HFF-Myc (cell line): ENCODE measurements around the gene RAB24.

ENCODE experiments used
- DNase-seq: peaks from one replicate; pipeline ENCODE4 v3.0.0-alpha.2; 2011; ENCODE audit warnings: low read depth; ENCODE audit errors: extremely low read depth
- H3K4me3 ChIP-seq: replicated peaks from 2 replicates; pipeline ENCODE4 v1.5.1; 2011; ENCODE audit warnings: low read depth, mild to moderate bottlenecking, control low read depth, low read length
- CTCF ChIP-seq: IDR thresholded peaks from 2 replicates; pipeline ENCODE4 v1.5.1; 2012; ENCODE audit warnings: mild to moderate bottlenecking, low read depth, low read length, control low read depth; ENCODE audit errors: missing control alignments

The RAB24 gene

GRCh38 chr5:177304392-177305119, 1.0 kb upstream of the RAB24 start:
- H3K4me3 ChIP-seq: peak overlapping the region; percentile 78
- no peak for TF ChIP-seq CTCF
- no peak for DNase-seq

DNA sequence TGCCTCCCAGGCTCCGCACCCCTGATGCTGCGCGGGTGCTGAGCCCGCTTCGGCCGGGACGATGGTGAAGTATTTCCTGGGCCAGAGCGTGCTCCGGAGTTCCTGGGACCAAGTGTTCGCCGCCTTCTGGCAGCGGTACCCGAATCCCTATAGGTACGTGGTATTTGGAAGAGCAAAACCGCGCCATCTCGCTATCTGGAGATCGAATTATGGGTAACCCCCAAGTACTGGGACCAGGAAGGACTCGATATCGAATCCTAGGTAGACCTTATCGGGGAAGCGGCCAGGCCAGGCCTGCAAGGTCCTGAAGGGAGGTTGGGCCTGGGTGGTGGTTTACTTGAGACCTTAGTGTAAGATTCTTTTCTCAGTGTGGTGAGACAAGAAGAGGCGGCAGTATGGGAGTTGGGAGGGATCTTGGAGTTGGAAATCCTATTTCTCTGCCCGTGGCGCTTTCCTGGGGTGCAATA, 439 bp upstream of the RAB24 start:
- peak overlapping the region; percentile 78 for H3K4me3 ChIP-seq
- no peak for TF ChIP-seq CTCF
- no peak for DNase-seq

- H3K4me3 ChIP-seq: peak overlapping the region; percentile 78
- DNase-seq: no peak
- peak; percentile 5 for TF ChIP-seq CTCF
Measured at GRCh38 chr5:177302354-177303110, 987 bp downstream of the RAB24 start.

GRCh38 chr5:177301503-177302165, 1.9 kb downstream of the RAB24 start:
- H3K4me3 ChIP-seq: peak overlapping the region; percentile 78; the same call in 1 of the 2 replicates
- no peak for DNase-seq
- no peak for TF ChIP-seq CTCF

DNA sequence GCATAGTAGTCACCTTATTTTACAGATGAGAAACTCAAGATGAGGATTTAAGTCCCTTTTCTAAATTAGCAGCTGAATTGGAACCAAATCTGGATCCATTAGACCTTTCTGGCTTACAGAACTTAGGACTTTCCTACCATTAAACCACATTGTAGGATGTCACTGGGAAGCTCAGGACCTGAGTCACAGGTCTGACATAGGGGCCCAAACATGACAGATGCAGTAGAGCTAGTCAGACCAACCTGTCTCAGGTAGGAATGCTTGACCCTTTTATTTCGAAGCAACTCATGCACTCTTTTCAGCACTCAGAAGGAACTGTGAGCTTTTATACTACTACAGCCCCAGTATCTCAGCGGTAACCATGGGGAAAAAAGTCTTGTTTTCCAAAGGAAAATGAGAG, 2.6 kb downstream of the RAB24 start:
- H3K4me3 ChIP-seq: no peak overlapping the region
- TF ChIP-seq CTCF: no peak
- no peak for DNase-seq

- H3K4me3 ChIP-seq: no peak overlapping the region
- TF ChIP-seq CTCF: peak; percentile 35
- peak; percentile 44 for DNase-seq
Measured at GRCh38 chr5:177300236-177300880, 3.2 kb downstream of the RAB24 start.
